Gastroesophageal sphincter (tissue), 4 donors: ENCODE data around the gene CEP170B. TPM values are rescaled to one million over a fixed set of nuclear protein-coding genes. Genes with fewer than 3 reads are reported as not detected.
"Not testable (repeated sequence)": the region's sequence is repeated elsewhere in the genome, so short reads cannot be mapped to it uniquely, and the experiment has no call there.

Source experiments
- ATAC-seq: fragments of 150-250 bp; one replicate; pipeline ENCODE4 v1.9.1; 2016; ENCODE audit warnings: mild to moderate bottlenecking, moderate library complexity
- H3K27ac ChIP-seq, 4 donors: fragments of 200-600 bp; sonication (generic) in 3 of 4; 1 replicate in 3 of 4; 2 replicates in 1 of 4; pipeline ENCODE4 v1.5.1; 2016 to 2019
- H3K27me3 ChIP-seq: fragments of 200-600 bp; sonication (generic); one replicate; pipeline ENCODE4 v1.5.1; 2019
- H3K36me3 ChIP-seq, 2 donors: fragments of 200-600 bp; sonication (generic); one replicate each; pipeline ENCODE4 v1.5.1; 2019; ENCODE audit warnings: control low read depth in 1 of 2
- H3K4me1 ChIP-seq, 3 donors: fragments of 200-600 bp; sonication (generic); 1 replicate in 2 of 3; 2 replicates in 1 of 3; pipeline ENCODE4 v1.5.1; 2016 to 2019; ENCODE audit warnings: control low read depth in 2 of 3
- H3K4me3 ChIP-seq, 2 donors: fragments of 200-600 bp; sonication (generic); one replicate each; pipeline ENCODE4 v1.5.1; 2019; ENCODE audit warnings: mild to moderate bottlenecking in 1 of 2, moderate library complexity in 1 of 2
- H3K9me3 ChIP-seq, 3 donors: fragments of 200-600 bp; sonication (generic); one replicate each; pipeline ENCODE4 v1.5.1; 2017 to 2019; ENCODE audit warnings: control low read depth in 2 of 3
- EP300 ChIP-seq: sonication (generic); formaldehyde crosslinking; IDR thresholded peaks from one replicate; pipeline ENCODE4 v1.6.1; 2017; ENCODE audit warnings: antibody characterized with exemption, mild to moderate bottlenecking
- POLR2A ChIP-seq, 2 donors: fragments of 450-650 bp; IDR thresholded peaks; one replicate each; pipeline ENCODE4 v1.6.1; 2017; ENCODE audit warnings: antibody characterized with exemption in 2 of 2, mild to moderate bottlenecking in 2 of 2, moderate library complexity in 1 of 2
- POLR2AphosphoS5 ChIP-seq: sonication (generic); formaldehyde crosslinking; IDR thresholded peaks from one replicate; pipeline ENCODE4 v1.6.1; 2017; ENCODE audit warnings: antibody characterized with exemption
- WGBS, 2 donors: methylation state at CpG; one replicate each; pipeline ENCODE4 v1.1.5; 2018; ENCODE audit warnings: low coverage in 1 of 2; 5-methylcytosine and 5-hydroxymethylcytosine counted together
- total RNA-seq, 4 donors: library from RNA; depleted of rRNA; stranded (reverse); fragments of >200 nt; gene quantifications; one replicate each; pipeline ENCODE4 v1.1.0, GENCODE V29; 2016
- TF ChIP-seq, protein P1 (sequence below), 4 experiments: fragments of 200-600 bp in 2 of 4; fragments of 450-650 bp in 2 of 4; sonication (generic) in 1 of 4; IDR thresholded peaks; one replicate each; pipeline ENCODE4 v1.5.1; 2017 to 2019; ENCODE audit warnings: antibody characterized with exemption in 4 of 4, mild to moderate bottlenecking in 2 of 4, moderate library complexity in 2 of 4

Gene CEP170B
- total RNA-seq, 4 donors from 2014 or later: 18.7 to 64.7 (median 25.5) TPM

- Histone ChIP-seq H3K36me3 (peaks cover 0 to 92% of the 10 kb centered on the region in 2 donors), H3K4me1 (no peaks in the 10 kb centered on the region), H3K27ac (no peak overlapping the region), H3K4me3 (no peak overlapping the region), H3K9me3 (no peaks in the 10 kb centered on the region), H3K27me3 (no peaks in the 10 kb centered on the region)
- 74% methylated on average over 6 of the region's 13 CpGs; no CpG with 5 or more reads in 1 of the 2 donors for WGBS, 2 donors
- ATAC-seq: no peak
- TF ChIP-seq POLR2A (IDR thresholded peaks at IDR 0.05) (no peak), POLR2AphosphoS5 (no peak), EP300 (no peak)
- TF ChIP-seq, protein P1, sequence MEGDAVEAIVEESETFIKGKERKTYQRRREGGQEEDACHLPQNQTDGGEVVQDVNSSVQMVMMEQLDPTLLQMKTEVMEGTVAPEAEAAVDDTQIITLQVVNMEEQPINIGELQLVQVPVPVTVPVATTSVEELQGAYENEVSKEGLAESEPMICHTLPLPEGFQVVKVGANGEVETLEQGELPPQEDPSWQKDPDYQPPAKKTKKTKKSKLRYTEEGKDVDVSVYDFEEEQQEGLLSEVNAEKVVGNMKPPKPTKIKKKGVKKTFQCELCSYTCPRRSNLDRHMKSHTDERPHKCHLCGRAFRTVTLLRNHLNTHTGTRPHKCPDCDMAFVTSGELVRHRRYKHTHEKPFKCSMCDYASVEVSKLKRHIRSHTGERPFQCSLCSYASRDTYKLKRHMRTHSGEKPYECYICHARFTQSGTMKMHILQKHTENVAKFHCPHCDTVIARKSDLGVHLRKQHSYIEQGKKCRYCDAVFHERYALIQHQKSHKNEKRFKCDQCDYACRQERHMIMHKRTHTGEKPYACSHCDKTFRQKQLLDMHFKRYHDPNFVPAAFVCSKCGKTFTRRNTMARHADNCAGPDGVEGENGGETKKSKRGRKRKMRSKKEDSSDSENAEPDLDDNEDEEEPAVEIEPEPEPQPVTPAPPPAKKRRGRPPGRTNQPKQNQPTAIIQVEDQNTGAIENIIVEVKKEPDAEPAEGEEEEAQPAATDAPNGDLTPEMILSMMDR (IDR thresholded peaks at IDR 0.05): no peak
These were observed 16.4 kb downstream of the CEP170B start for GRCh38 chr14:104881369-104881979.

DNA sequence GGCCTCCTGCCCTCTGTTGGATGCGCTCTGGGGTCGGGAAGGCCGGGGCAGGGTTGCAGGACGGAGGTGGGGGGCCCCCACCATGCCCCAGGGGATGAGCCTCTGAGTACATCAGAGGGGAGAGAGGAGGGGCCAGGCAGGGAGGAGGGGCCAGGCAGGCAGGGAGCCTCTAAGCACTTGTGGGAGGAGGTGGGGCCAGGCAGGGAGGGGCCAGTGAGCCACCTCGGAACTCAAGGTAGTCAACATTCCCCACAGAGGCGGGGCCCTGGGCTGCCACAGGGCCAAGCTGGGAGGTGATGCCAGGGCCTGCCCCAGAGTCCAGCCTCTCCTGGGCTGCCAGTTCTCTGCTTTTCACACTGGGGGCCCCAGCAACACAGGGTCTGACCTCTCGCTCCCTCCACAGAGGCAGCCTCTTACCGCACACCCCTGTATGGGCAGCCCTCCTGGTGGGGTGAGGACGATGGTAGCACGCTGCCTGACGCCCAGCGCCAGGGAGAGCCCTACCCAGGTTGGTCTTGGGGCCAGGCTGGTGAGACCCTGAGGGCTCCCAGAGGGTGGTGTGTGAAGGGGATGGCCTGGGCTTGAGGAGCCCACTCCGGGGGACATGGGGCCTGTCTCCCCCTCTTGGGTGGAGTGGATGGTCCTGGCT lies 17.4 kb downstream of the CEP170B start:
- Histone ChIP-seq H3K27ac (no peak overlapping the region), H3K27me3 (no peaks in the 10 kb centered on the region), H3K4me3 (no peak overlapping the region), H3K4me1 (no peaks in the 10 kb centered on the region), H3K36me3 (peaks cover 0 to 95% of the 10 kb centered on the region in 2 donors), H3K9me3 (no peaks in the 10 kb centered on the region)
- TF ChIP-seq POLR2AphosphoS5: no peak
- no peak for TF ChIP-seq EP300
- TF ChIP-seq POLR2A (IDR thresholded peaks at IDR 0.05): no peak
- TF ChIP-seq, protein P1 (IDR thresholded peaks at IDR 0.05): no peak
- no peak for ATAC-seq
- WGBS, 2 donors: 20% methylated on average over 1 of the region's 13 CpGs; no CpG with 5 or more reads in 1 of the 2 donors

GRCh38 chr14:104882991-104883660 lies 18.1 kb downstream of the CEP170B start:
- WGBS, 2 donors: 64% methylated on average over 10 of the region's 38 CpGs; no CpG with 5 or more reads in 1 of the 2 donors
- Histone ChIP-seq H3K9me3 (no peaks in the 10 kb centered on the region), H3K4me3 (no peak overlapping the region), H3K36me3 (peaks cover 0 to 95% of the 10 kb centered on the region in 2 donors), H3K27me3 (no peaks in the 10 kb centered on the region), H3K4me1 (no peaks in the 10 kb centered on the region), H3K27ac (no peak overlapping the region)
- no peak for ATAC-seq
- TF ChIP-seq POLR2AphosphoS5: no peak
- no peak for TF ChIP-seq POLR2A (IDR thresholded peaks at IDR 0.05)
- TF ChIP-seq, protein P1 (IDR thresholded peaks at IDR 0.05): no peak
- no peak for TF ChIP-seq EP300

DNA sequence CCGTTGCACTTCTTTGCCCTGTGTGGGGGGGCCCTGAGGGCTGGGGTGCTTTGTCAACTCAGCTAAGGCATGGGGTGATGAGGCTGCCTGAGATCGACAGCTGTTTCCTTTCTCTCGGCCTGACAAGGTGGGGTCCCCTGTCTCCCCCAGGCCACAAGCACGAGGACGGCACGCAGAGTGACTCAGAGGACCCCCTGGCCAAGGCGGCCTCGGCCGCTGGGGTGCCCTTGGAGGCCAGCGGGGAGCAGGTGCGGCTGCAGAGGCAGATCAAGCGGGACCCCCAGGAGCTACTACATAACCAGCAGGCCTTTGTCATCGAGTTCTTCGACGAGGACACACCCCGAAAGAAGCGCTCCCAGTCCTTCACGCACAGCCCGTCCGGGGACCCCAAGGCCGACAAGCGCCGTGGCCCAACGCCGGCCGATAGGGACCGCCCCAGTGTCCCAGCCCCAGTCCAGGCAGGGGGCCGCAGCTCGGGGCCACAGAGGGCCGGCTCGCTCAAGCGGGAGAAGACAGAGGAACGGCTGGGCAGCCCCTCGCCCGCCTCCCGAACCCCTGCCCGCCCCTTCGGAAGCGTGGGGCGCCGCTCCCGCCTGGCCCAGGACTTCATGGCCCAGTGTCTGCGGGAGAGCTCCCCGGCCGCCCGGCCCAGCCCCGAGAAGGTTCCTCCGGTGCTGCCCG lies 18.8 kb downstream of the CEP170B start:
- Histone ChIP-seq H3K36me3 (peaks cover 0 to 95% of the 10 kb centered on the region in 2 donors), H3K4me1 (no peaks in the 10 kb centered on the region), H3K27ac (no peak overlapping the region), H3K9me3 (no peaks in the 10 kb centered on the region), H3K4me3 (no peak overlapping the region), H3K27me3 (no peaks in the 10 kb centered on the region)
- WGBS, 2 donors: no CpG with 5 or more reads among the region's 49 CpGs
- no peak for TF ChIP-seq EP300
- TF ChIP-seq, protein P1 (IDR thresholded peaks at IDR 0.05): no peak
- ATAC-seq: no peak

GRCh38 chr14:104884381-104884780 lies 19.3 kb downstream of the CEP170B start:
- H3K27me3 ChIP-seq, ATAC-seq, H3K9me3 ChIP-seq, H3K4me3 ChIP-seq, H3K4me1 ChIP-seq, H3K27ac ChIP-seq: not testable (repeated sequence)
- no CpG with 5 or more reads among the region's 34 CpGs for WGBS, 2 donors
- peaks cover 0 to 95% of the 10 kb centered on the region in 2 donors for H3K36me3 ChIP-seq
